Choroid plexus epithelial cell (primary cell): Measurements from ENCODE around the gene TRA2A.

ENCODE experiments used
- DNase-seq: peaks from one replicate; pipeline ENCODE4 v3.0.0-alpha.2; 2010; ENCODE audit warnings: low read depth
- H3K4me3 ChIP-seq: 2 replicates; pipeline ENCODE4 v1.5.1; 2011; ENCODE audit warnings: low read depth, mild to moderate bottlenecking, control low read depth, low read length, moderate library complexity
- TF ChIP-seq, protein P1 (sequence below): conservative IDR thresholded peaks from 2 replicates; pipeline ENCODE4 v1.5.1; 2011; ENCODE audit warnings: low read depth, mild to moderate bottlenecking, control low read depth, inconsistent platforms, low read length, moderate library complexity

The TRA2A gene

GRCh38 chr7:23474094-23474828, 57.5 kb downstream of the TRA2A start:
- peak overlapping the region; percentile 84 for H3K4me3 ChIP-seq
- TF ChIP-seq, protein P1, sequence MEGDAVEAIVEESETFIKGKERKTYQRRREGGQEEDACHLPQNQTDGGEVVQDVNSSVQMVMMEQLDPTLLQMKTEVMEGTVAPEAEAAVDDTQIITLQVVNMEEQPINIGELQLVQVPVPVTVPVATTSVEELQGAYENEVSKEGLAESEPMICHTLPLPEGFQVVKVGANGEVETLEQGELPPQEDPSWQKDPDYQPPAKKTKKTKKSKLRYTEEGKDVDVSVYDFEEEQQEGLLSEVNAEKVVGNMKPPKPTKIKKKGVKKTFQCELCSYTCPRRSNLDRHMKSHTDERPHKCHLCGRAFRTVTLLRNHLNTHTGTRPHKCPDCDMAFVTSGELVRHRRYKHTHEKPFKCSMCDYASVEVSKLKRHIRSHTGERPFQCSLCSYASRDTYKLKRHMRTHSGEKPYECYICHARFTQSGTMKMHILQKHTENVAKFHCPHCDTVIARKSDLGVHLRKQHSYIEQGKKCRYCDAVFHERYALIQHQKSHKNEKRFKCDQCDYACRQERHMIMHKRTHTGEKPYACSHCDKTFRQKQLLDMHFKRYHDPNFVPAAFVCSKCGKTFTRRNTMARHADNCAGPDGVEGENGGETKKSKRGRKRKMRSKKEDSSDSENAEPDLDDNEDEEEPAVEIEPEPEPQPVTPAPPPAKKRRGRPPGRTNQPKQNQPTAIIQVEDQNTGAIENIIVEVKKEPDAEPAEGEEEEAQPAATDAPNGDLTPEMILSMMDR = no peak
- peak; percentile 98 for DNase-seq

- no peak for DNase-seq
- TF ChIP-seq, protein P1 = no peak
- H3K4me3 ChIP-seq = peak overlapping the region; percentile 84
These were observed 58.0 kb downstream of the TRA2A start for GRCh38 chr7:23473844-23474093.

DNA sequence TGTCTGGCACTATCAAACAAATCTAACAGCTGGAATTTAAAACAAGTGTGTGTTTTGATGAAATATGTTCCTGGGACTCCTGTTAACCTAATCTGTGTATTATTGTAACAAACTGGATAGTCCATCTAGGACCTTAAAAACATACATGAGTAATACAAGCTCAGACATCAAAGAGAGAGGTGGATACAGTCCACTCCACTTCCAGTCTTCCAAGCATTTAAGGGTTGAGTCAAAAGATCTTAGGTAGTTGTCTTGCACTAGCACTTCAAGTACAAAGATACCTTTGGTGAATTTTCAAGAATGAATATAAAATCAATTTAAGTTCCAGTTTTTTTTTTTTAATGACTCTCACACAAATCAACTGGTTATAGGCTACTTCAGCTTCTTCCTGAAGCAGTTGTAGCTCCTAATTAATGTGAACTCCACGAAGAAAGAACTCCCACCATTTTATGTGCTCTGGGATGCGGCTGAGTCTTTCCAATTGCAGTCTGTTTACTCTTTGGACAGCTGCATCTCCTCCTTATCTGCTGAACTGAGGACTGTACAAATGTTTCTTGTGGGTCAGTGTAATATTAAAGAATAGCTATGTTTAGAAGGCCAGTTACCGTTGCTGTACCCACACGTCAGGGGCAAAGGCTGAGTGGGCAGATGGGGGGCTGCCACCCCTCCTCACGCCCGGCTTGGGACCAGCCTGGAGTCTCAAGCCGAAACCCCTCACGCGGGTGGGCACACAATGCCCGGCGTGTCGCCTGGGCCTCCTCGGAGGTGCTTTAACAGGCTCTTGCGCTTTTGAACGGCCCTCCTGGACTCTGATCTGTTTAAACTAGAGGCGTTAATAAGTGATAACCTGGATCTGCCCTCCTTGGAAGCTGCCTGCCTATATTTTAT, 58.6 kb downstream of the TRA2A start:
- TF ChIP-seq, protein P1 = no peak
- DNase-seq = peak; percentile 31
- peak overlapping the region; percentile 84 for H3K4me3 ChIP-seq

- TF ChIP-seq, protein P1 = no peak
- DNase-seq = no peak
- no peak overlapping the region for H3K4me3 ChIP-seq
These were observed 59.2 kb downstream of the TRA2A start for GRCh38 chr7:23472556-23472955.

DNA sequence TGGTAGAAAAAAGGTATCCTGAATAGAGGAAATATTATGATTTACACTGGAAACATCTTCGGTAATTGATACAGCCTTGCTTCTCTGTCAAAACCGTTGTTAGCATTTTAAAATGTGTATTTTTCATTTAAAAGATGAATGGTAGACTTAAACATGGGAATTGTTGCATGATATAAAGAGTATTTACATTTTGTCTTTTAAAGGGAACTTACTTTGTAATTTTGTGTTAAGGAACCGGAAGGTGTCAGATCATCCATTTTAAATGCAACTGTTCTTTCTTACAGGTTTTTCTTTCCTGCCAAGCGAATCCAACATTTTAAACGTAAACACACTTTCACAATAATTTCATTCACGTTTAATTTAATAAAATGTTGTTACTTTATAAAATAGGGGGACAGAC, 59.7 kb downstream of the TRA2A start:
- TF ChIP-seq, protein P1 = no peak
- DNase-seq = no peak
- H3K4me3 ChIP-seq = peak overlapping the region; percentile 14

GRCh38 chr7:23471106-23471859, 60.5 kb downstream of the TRA2A start:
- peak; percentile 68 for DNase-seq
- TF ChIP-seq, protein P1 = no peak
- peak overlapping the region; percentile 77 for H3K4me3 ChIP-seq
